B cell (primary cell): ENCODE data around the gene HOXC13.

ENCODE experiments used
- CTCF ChIP-seq: fragments of 200-600 bp; IDR thresholded peaks from one replicate; pipeline ENCODE4 v1.8.0; 2022; ENCODE audit warnings: antibody characterized with exemption, mild to moderate bottlenecking
- EZH2 ChIP-seq: IDR thresholded peaks from 2 replicates; pipeline ENCODE4 v1.6.1; 2012; ENCODE audit warnings: borderline replicate concordance, low read depth, mild to moderate bottlenecking, moderate library complexity, low read length; ENCODE audit not compliant: insufficient read depth, poor library complexity, severe bottlenecking

GRCh38 chr12:53954694-53955035 is 16.0 kb downstream of the HOXC13 start, which contains the start of gene HOXC12:
- TF ChIP-seq CTCF (no peak), EZH2 (no peak)
